Fibroblast of upper back skin (primary cell): ENCODE data around the gene PTPN11.
"Not testable (repeated sequence)": the region's sequence is repeated elsewhere in the genome, so short reads cannot be mapped to it uniquely, and the experiment has no call there.

Experiments used
- DNase-seq: peaks from one replicate; pipeline ENCODE4 v3.0.0-alpha.2; 2013

PTPN11 gene

GRCh38 chr12:112418608-112419296 is at the start of gene PTPN11:
Gene PTPN11 (plus strand): TSS chr12:112418947. CDS start chr12:112419112, 165 bp downstream.
- peak; percentile 78 for DNase-seq

GRCh38 chr12:112370199-112370598 is 48.5 kb upstream of the PTPN11 start:
- no peak for DNase-seq

GRCh38 chr12:112370868-112371510 is 47.8 kb upstream of the PTPN11 start:
- DNase-seq: no peak

- no peak for DNase-seq
Observed at GRCh38 chr12:112374166-112374740, 44.5 kb upstream of the PTPN11 start.

- no peak for DNase-seq
Observed at GRCh38 chr12:112375105-112375504, 43.6 kb upstream of the PTPN11 start.

- DNase-seq: no peak
Observed at GRCh38 chr12:112380663-112381405, 37.9 kb upstream of the PTPN11 start.

GRCh38 chr12:112381406-112381882 is 37.3 kb upstream of the PTPN11 start:
- no peak for DNase-seq

GRCh38 chr12:112381883-112382796 is 36.6 kb upstream of the PTPN11 start, which contains the start of gene HECTD4:
Gene HECTD4 (minus strand): TSS chr12:112382431. CDS start chr12:112382128, 303 bp downstream.
- DNase-seq: peak; percentile 83

GRCh38 chr12:112382866-112383265 is 35.9 kb upstream of the PTPN11 start:
- DNase-seq: no peak

GRCh38 chr12:112386726-112387125 is 32.0 kb upstream of the PTPN11 start:
- DNase-seq: peak; percentile 55

- DNase-seq: no peak
Observed at GRCh38 chr12:112389228-112389627, 29.5 kb upstream of the PTPN11 start.

- not testable (repeated sequence) for DNase-seq
Observed at GRCh38 chr12:112389922-112390654, 28.7 kb upstream of the PTPN11 start.

GRCh38 chr12:112393328-112393727 is 25.4 kb upstream of the PTPN11 start:
- DNase-seq: no peak

- DNase-seq: no peak
Observed at GRCh38 chr12:112401054-112401453, 17.7 kb upstream of the PTPN11 start.

- DNase-seq: no peak
Observed at GRCh38 chr12:112401903-112402498, 16.7 kb upstream of the PTPN11 start.

GRCh38 chr12:112406519-112407488 is 11.9 kb upstream of the PTPN11 start:
- no peak for DNase-seq

GRCh38 chr12:112407683-112408082 is 11.1 kb upstream of the PTPN11 start:
- not testable (repeated sequence) for DNase-seq

GRCh38 chr12:112408621-112409020 is 10.1 kb upstream of the PTPN11 start:
- DNase-seq: no peak

GRCh38 chr12:112409064-112409905 is 9.5 kb upstream of the PTPN11 start, which contains the start of gene RPL6:
Gene RPL6 (minus strand): TSS chr12:112409605. CDS start chr12:112408656, 949 bp downstream.
- peak; percentile 95 for DNase-seq
